HG03571 (cell line): Measurements from ENCODE around the gene PCDHAC2.

ENCODE experiments used
- ATAC-seq: cut with Tn5 transposase; IDR thresholded peaks from one replicate; pipeline ENCODE4 v1.9.1; 2021; ENCODE audit not compliant: unreplicated experiment

Gene PCDHAC2, protein sequence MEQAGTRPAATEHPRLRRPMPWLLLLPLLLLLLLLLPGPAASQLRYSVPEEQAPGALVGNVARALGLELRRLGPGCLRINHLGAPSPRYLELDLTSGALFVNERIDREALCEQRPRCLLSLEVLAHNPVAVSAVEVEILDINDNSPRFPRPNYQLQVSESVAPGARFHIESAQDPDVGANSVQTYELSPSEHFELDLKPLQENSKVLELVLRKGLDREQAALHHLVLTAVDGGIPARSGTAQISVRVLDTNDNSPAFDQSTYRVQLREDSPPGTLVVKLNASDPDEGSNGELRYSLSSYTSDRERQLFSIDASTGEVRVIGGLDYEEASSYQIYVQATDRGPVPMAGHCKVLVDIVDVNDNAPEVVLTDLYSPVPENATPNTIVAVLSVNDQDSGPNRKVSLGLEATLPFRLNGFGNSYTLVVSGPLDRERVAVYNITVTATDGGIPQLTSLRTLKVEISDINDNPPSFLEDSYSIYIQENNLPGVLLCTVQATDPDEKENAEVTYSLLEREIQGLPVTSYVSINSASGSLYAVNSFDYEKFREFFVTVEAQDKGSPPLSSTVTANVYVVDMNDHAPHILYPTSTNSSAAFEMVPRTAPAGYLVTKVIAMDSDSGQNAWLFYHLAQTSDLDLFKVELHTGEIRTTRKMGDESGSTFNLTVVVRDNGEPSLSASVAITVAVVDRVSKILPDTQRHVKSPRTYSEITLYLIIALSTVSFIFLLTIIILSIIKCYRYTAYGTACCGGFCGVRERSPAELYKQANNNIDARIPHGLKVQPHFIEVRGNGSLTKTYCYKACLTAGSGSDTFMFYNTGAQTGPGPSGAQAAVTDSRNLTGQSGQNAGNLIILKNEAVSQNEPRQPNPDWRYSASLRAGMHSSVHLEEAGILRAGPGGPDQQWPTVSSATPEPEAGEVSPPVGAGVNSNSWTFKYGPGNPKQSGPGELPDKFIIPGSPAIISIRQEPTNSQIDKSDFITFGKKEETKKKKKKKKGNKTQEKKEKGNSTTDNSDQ

DNA sequence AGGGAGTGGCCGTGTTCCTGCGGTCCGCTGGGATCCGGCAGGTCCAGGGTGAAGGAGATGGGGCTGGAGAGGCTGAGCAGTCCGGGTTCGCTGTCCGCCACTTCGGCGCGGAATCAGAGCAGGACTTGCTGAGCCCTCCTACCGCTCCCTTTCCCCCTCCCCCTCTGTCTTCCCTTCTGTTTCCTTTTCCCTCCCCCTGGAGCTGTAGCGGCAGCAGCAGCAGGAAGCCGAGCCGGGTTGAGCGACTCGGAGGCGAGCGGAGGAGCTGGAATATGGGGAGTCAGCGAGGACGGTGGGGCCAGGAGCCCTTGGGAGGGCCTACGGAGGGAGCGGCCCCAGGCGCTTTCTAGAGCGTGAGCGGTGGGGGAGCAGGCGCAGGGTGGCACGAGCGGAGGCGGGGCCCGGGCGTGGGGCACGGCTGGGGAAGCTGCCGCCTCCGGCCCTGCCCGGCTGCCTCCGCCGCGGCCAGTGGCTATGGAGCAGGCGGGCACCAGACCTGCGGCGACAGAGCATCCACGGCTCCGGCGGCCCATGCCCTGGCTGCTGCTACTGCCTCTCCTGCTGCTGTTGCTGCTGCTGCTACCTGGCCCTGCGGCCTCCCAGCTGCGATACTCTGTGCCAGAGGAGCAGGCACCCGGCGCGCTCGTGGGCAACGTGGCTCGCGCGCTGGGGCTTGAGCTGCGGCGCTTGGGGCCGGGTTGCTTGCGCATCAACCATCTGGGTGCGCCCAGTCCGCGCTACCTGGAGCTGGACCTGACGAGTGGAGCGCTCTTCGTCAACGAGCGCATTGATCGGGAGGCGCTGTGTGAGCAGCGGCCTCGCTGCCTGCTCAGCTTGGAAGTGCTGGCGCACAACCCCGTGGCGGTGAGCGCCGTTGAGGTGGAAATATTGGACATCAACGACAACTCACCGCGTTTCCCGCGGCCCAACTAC is at the start of gene PCDHAC2:
TSS of gene PCDHAC2 (plus strand) at position 184 of the 933 bp plus-strand sequence. CDS start at position 475, 291 bp downstream.
- no peak for ATAC-seq

DNA sequence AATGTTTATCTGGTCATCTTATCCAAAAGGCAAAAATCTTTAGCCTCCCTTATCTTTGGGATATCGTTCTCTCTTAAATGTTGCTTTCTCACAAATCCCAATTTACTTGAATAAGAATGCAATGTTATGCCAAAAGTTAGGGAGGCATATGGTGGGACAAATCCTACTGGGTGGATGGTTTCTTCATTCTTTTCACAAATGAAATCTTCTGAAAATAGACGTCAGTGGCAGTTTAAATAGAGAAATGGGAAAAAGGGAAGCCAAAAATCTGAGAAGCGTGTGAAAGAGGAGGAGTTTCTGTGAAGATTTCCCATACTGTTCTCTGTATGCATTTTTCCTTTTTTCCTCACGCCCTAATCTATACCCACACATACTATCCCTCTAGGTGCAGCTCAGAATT is 42.7 kb upstream of the PCDHAC2 start:
- no peak for ATAC-seq

DNA sequence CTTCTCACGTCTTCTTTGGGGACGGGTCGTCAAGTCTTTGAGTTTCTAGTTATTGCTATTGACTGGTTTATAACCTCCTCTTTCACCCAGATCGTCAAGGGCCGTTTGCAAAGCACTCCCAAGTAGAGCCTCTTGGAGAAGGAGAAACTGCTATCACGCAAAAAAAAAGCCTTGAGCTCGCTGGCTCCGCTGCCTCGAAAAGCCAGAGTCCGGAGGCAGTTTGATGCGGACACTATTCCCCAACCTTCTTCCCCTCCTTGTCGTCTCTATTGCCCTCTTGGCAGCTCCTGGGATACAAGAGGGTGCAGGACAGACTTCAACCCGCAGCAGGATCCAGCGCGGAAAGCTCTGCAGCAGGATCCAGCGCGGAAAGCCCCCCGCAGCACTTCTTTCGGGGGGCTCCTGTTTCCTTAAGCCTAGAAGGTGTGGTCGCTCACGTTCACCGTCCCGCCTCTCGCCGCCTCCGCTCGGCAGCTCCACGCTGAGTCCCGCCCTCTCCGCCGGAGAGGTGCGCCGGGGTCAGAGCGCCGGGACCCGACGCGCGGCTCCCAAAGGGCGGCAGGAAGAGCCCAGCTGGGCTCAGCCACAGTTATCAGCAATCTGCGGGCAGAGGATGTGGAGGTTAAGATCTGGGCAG is 40.4 kb upstream of the PCDHAC2 start, which contains the start of gene PCDHAC1:
TSS of gene PCDHAC1 (plus strand) at position 494 of the 637 bp plus-strand sequence. CDS start 594 bp downstream, outside the sequence.
- ATAC-seq: no peak

DNA sequence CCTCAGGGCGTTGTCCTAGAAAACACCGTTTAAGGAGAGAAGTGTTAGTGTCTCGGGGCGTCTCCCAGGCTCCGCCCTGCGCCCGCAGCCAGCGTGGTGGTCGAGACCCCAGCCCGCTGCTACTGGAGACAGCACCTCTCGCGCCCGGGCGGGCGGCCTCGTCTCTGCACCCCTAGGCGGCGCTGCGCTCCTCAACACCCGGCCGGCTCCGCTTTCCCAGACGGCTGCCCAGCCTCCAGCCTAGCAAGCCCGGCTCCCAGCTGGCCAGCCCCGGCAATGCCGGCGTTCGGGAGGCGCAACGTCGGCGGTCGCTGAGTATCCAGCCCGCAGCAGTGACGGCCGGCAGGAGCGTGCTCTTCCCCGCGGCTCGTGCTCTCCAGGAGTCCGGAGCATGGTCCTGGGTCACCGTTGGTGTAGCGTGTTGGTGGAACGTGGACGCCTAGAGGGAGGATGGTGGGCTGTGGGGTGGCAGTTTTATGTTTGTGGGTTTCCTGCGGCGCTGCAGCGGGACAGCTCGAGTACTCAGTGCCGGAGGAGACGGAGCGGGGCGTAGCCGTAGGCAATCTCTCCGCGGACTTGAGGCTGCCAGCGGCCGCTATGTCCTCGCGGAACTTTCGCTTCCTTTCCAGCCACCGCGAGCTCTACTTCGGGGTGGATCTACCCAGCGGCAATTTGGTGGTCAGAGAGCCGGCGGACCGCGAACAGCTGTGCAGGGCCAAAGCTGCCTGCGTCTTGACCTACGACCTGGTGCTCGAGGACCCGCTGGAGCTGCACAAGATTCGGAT is 39.6 kb upstream of the PCDHAC2 start:
- ATAC-seq: no peak

DNA sequence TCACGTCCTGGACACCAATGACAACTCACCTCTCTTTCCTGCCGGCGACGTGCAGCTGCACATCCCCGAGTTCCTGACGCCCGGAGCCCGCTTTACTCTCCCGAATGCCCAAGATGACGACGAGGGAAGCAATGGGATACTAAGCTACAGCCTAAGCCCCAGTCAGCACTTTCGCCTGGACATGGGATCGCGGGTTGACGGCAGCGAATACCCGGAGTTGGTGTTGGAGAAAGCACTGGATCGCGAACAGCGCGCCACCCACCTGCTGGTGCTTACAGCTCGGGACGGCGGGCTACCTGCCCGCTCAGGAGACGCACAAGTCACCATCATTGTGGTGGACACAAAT is 39.1 kb upstream of the PCDHAC2 start:
- ATAC-seq: no peak

DNA sequence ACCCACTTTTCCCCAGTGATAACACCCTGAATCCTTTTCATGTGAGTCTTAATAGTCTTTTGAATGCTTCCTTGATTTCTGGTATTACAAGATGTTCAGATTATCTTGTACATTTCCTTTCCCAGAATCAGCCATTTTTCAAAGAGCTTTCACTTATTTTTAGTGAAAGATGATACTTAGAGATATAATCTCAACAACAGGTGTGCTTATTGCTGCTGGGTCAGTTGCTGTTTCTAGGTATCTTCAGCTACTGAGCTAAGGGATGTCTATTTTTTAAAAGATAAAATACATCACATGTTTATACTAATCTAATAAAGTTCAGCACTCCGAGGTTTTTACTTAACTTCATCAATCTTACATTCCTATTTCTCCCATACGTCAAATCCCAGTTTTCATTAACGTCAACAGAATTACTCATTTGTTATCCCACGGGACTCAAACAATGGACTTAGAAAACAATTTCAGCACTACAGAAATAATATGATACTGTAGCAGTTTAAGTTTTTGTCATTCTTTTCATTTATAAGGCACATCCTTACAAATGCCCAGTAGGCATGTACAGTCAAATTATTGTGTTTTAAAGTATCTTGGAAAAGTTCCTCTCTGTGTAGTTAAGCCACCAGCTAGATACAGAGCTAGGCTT is 31.2 kb upstream of the PCDHAC2 start:
- no peak for ATAC-seq

DNA sequence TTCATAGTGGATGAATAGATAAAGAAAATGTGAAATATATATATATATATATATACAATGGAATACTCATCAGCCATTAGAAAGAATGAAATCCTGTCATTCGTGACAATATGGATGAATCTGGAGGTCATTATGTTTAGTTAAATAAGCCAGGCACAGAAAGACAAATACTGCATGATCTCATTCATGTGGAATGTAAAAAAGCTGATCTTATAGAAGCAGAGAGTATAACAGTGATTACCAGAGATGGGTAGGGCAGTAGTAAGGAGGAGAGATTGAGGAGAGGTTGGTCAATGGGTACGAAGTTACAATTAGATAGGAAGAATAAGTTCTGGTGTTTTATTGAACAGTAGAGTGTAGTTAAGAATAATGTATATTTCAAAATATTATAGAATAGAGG is 19.7 kb upstream of the PCDHAC2 start:
- ATAC-seq: no peak

DNA sequence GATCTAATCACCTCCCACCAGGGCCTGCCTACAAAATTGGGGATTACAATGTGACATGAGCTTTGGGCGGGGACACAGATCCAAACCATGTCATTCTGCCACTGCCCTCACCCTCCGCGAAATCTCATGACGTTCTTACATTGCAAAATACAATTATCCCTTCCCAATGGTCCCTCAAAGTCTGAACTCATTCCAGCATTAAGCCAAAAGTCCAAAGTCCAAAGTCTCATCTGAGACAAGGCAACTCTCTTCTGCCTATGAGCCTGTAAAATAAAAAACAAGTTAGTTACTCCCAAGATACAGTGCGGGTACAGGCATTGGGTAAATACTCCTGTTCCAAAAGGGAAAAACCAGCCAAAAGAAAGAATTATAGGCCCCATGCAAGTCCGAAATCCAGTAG is 14.6 kb upstream of the PCDHAC2 start:
- no peak for ATAC-seq

DNA sequence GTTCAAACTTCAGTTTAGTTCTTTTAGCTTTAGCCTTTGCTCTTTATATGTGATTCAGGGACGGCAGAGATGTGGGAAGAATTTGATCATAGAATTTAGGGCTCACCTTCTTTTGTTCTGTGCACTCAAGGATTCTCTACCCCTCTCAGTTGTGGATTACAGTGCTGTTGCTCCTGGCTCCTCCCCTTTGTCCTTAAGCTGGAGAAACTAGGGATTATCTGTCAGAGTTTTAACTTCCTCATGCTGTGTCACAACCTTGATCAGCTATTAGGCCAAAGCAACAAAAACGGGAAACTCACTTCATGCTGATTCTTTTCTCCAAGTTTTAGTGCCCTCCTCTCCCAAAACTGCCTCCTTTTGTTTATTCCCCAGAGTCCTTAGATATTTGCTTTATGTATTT is 13.0 kb upstream of the PCDHAC2 start:
- no peak for ATAC-seq

DNA sequence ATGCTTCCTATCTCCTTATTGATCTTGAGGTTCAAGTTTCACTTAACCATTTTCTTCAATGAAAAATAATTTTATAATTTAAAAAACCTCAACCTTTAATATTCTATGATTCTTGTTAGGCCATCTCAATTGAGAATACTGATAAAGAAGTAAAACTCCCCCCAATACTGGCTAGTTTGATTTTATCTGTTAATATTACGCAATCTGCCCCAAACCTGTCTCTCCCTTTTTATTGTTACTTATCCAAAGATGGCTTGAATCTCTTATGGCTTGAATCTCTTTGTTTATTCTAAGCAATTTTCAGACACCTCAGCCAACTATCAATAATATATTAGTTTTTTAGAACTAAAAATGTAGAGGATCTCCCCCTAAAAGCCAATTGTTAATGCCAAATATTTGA is 4.1 kb upstream of the PCDHAC2 start:
- ATAC-seq: no peak

DNA sequence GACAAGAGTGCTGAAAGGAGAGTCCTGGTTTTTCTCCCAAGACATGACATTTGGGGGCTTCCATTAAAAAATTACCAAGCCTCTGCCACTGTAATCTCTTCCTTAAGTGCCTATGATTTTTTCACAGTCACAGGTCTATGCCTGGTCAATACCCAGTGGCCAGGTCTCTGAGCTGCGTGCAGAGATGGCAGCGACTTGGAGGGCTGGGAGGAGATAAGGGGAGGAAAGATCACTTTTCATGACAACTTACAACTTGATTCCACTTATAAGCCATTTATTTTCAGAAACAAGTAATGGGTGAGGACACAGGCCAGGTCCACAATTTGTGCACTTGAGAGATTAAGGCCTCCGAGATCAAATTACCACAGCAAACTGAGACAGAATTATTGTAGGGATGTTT is 1.9 kb upstream of the PCDHAC2 start:
- ATAC-seq: no peak

DNA sequence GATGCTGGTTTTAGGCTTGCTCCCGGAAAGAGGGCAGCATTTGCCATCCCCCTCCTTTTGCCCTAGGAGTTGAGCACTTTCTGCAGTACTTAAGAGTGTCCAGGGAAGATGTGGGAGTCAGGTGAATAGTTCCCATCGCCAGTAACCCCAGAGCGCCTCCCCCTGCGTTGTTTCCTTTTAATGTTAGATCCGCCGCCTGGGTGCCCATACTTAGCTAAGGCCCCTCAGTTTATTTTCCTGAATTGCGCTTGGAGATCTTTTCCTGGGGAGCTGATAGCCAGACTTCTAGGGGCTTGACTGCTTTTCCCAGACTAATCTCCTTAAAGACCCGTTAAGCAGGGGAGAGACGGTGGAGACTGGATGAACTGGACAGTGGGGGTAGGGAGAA is 377 bp upstream of the PCDHAC2 start:
- no peak for ATAC-seq

DNA sequence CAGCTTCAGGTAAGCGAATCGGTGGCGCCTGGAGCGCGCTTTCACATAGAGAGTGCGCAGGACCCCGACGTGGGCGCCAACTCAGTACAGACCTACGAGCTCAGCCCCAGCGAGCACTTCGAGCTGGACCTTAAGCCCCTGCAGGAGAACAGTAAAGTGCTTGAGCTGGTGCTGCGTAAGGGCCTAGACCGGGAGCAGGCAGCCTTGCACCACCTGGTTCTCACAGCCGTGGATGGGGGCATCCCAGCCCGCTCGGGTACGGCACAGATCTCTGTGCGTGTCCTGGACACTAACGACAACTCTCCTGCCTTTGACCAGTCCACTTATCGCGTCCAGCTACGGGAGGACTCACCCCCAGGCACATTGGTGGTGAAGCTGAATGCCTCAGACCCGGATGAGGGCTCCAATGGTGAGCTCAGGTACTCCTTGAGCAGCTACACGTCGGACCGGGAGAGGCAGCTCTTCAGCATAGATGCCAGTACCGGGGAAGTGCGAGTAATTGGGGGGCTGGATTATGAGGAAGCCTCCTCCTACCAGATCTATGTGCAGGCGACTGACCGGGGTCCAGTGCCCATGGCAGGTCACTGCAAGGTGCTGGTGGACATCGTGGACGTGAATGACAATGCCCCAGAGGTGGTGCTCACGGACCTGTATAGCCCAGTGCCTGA is 1.1 kb downstream of the PCDHAC2 start:
- ATAC-seq: no peak

DNA sequence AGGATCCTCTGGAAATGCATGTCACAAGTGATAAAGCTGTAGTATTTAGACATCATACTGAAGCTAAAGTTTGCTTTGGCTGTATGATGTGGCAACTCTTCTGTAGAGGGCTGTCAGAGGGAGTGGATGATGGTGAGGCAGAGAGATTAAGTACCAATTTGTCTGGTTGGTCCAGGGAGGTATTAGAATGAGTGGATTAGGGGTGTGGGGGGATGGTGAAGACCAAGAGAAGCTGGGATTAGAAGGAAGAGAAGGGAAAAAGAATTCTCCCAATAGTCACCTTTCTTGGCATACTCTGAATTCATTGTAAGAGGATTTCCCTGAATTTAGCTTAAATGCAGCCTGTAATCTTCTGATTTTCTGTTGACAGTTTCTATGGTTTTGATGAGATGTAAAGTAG is 3.6 kb downstream of the PCDHAC2 start:
- ATAC-seq: no peak

DNA sequence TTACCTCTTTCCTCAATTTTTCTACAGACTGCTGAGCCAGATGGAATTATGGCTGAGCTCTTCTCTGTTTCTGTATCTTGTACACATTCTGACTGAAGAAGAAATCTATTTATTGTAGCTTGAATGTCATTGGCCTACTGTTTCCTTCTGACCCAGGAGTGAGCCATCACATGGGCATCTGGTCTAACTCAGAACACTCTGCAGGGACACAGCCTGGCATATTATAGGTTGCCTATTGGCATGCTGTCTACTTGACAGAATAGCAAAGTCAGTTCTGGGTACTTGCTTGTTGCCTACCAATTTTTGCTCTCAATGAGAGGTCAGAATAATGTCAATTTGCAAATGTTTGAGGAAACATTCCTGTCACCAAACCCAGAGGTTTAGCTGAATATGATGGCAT is 7.3 kb downstream of the PCDHAC2 start:
- no peak for ATAC-seq

DNA sequence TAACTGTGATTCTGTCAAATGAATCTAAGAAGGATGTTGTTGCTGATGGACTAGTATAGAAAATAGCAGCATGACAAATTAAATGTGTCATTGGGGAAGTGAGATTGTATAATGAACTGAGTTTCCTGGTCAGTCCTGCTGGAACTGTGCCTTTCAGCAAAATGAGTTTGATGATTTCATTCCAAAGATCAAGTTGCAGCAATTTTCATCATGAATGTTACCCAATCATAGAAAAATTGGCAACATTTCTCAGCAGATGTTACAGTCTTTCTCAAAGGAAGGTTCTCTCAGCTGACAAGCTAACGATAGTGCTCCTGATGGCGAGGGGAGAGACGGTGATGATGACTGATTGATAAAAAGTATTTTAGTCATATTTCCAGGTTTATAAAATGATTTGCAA is 10.7 kb downstream of the PCDHAC2 start:
- no peak for ATAC-seq

DNA sequence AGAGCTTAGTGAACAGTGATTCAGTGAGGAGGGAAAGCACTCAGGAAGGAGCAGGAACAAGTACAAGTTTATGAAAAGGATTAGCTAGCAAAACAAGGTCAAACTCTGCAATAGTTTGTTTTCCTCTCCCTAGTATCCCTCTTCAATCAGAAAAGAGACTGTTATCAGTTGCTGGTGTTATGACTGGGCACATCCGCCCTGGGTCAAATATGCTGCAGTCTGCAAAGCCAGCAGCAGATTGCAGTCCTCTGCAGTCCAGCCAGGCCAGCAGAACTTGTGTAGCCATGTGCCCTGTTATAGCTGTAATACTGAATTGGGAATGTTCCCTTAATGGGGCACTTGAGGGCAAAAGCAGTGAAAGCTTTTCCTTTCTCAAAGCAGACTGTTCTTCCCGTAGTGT is 12.0 kb downstream of the PCDHAC2 start:
- no peak for ATAC-seq

DNA sequence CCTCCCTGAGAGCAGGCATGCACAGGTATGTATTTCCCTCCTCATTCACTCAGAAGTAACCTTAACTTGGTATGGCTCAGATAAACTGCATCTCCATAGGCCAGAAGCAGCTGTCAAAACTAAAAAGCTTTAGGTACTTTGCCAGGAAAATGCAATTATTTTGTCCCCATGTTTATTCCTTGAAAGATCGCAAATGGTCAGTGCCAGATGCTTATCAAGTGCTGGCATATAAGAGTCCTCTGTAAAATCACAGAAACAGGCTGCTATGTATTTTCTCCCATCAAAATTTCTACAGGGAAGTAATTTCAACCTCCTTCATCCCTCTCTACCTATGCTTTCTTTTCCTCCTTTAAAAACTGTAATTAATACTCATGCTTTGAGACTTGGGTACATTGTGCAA is 12.7 kb downstream of the PCDHAC2 start:
- ATAC-seq: no peak
